Erythroblast (primary cell): ENCODE results near the gene IL1B.

ENCODE experiments used
- GATA1 ChIP-seq: IDR thresholded peaks from 2 replicates; pipeline ENCODE4 v1.6.1; 2011; ENCODE audit warnings: low read depth, mild to moderate bottlenecking, control low read depth, low read length, moderate library complexity
- POLR2A ChIP-seq: IDR thresholded peaks from 2 replicates; pipeline ENCODE4 v1.6.1; 2011; ENCODE audit warnings: mild to moderate bottlenecking, low read length

DNA sequence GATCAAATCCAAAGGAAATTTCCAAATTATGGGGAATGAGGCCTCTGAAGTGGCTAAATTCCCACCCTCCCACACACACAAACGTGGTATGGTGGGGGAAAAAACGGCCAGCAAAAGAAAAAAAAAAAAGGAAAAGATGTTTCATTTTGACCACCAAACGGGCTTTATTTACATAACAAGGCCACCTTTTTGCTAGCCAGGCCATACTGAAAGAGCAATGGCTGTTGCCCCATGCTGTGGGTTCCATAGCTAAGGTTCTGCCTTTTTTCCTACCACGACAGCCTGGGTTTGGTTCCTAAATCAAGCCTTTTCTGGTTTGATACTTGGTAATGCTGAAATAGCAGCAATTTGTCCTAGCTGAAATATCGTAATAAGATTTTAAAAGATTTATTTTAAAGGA lies 14.0 kb upstream of the IL1B start:
- TF ChIP-seq POLR2A, result no peak
- no peak for TF ChIP-seq GATA1
